ES-I3 (cell line): Measurements from ENCODE around the gene ADAMTS14.

Source experiments
- H3K36me3 ChIP-seq: 2 replicates; pipeline ENCODE4 v1.6.1; 2013; ENCODE audit warnings: mild to moderate bottlenecking, low read length, control low read depth, moderate library complexity; ENCODE audit not compliant: insufficient read depth
- H3K4me1 ChIP-seq: 2 replicates; pipeline ENCODE4 v1.6.1; 2013; ENCODE audit warnings: mild to moderate bottlenecking, control low read depth, low read length; ENCODE audit not compliant: insufficient read depth
- H3K9ac ChIP-seq: 2 replicates; pipeline ENCODE4 v1.6.1; 2013; ENCODE audit warnings: low read depth, mild to moderate bottlenecking, low read length, moderate library complexity
- H3K9me3 ChIP-seq: 2 replicates; pipeline ENCODE4 v1.6.1; 2013; ENCODE audit warnings: mild to moderate bottlenecking, low read length, moderate library complexity; ENCODE audit not compliant: control insufficient read depth, insufficient read depth

ADAMTS14 gene

DNA sequence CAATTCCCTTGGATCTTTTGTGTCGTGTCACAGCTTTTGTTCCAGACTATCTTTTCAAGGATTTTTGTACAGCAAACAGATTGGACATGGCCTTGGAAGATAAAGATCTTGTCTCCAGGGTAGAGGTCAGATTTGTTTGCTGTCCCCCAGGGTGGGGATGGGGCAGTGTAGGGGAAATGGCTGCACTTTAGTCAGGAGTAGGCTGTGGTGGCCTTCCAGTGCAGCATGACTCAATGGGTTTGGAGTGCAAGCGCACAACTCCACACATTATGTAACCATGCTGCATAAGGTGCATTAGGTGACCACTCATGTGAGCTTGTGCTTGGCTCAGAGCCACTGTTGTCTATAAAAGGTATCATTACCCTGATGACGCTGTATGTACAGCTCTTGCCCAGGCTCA is 23.9 kb upstream of the ADAMTS14 start:
- peaks cover 22% of the 10 kb centered on the region for H3K9me3 ChIP-seq

DNA sequence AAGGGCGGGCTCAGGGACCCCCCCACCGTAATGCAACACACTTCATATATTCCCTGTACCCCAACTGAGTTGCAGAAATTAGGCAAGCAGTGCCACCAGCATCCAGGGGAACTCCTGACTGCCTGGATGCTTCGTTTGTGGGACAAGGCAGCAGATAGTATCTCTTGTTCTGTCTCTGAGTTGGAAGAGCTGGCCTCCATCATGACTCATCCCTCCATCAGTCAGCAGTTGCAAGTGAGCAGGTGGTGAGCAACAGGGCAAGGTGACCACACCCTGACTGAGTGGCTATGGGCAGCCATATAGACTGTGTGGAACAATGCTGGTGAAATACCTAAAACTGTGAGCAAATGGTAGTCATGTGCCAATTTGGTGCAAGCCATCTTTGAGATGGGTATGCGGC is 22.8 kb upstream of the ADAMTS14 start:
- no peaks in the 10 kb centered on the region for H3K4me1 ChIP-seq
- H3K9ac ChIP-seq, result no peak overlapping the region
- H3K9me3 ChIP-seq, result peaks cover 22% of the 10 kb centered on the region
- no peaks in the 10 kb centered on the region for H3K36me3 ChIP-seq

More for the DNA sequence above, 23.9 kb upstream of the ADAMTS14 start:
- H3K4me1 ChIP-seq, result no peaks in the 10 kb centered on the region
- H3K36me3 ChIP-seq, result no peaks in the 10 kb centered on the region
- no peak overlapping the region for H3K9ac ChIP-seq

DNA sequence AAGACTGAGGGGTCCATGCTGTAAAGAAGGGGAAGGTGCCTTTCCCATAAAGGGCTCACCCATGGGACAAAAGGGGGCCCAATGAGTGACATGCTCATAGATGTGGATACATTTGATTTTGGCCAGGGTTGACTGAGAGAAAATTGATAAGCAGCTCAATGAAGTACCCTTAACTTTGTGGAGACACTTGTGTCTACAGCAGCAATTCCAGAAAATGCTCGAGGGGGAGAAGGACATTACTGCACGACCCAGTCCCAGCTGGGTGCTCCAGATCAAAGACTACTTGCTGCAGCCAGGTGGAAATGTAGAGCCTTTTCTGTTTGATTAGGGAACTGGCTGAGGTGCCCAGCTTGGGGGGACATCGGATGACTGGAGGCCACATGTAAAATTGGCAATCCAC is 22.2 kb upstream of the ADAMTS14 start:
- no peak overlapping the region for H3K9ac ChIP-seq
- peaks cover 22% of the 10 kb centered on the region for H3K9me3 ChIP-seq
- no peaks in the 10 kb centered on the region for H3K36me3 ChIP-seq
- no peaks in the 10 kb centered on the region for H3K4me1 ChIP-seq

DNA sequence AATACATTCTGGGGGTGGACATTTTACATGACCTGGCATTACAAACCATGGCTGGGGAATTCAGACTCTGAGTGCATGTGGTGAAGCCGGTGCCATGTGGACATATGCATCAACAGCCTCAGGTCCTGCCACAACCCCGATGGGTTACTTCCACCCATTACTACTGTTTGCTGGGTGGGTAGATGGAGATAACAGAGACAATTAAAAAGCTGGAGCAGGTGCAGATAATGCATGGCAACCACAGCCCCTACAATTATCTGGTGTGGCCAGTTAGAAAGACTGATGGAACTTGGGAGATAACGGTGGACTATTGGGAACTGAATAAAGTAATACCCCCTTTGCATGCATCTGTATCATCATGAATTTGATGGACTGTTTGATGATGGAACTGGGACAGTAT is 21.6 kb upstream of the ADAMTS14 start:
- H3K4me1 ChIP-seq, result no peaks in the 10 kb centered on the region
- H3K9ac ChIP-seq, result no peak overlapping the region
- peaks cover 22% of the 10 kb centered on the region for H3K9me3 ChIP-seq
- H3K36me3 ChIP-seq, result no peaks in the 10 kb centered on the region

- Histone ChIP-seq H3K36me3 (no peaks in the 10 kb centered on the region), H3K9ac (no peak overlapping the region), H3K4me1 (no peaks in the 10 kb centered on the region), H3K9me3 (peaks cover 22% of the 10 kb centered on the region)
Observed at GRCh38 chr10:70651661-70652060, 20.6 kb upstream of the ADAMTS14 start.

- H3K9ac ChIP-seq, result no peak overlapping the region
- H3K36me3 ChIP-seq, result no peaks in the 10 kb centered on the region
- H3K9me3 ChIP-seq, result peaks cover 18% of the 10 kb centered on the region
- H3K4me1 ChIP-seq, result no peaks in the 10 kb centered on the region
Observed at GRCh38 chr10:70652761-70653657, 19.3 kb upstream of the ADAMTS14 start.

- Histone ChIP-seq H3K4me1 (no peaks in the 10 kb centered on the region), H3K9me3 (peaks cover 11% of the 10 kb centered on the region), H3K36me3 (no peaks in the 10 kb centered on the region), H3K9ac (no peak overlapping the region)
Observed at GRCh38 chr10:70655316-70655715, 17.0 kb upstream of the ADAMTS14 start.

DNA sequence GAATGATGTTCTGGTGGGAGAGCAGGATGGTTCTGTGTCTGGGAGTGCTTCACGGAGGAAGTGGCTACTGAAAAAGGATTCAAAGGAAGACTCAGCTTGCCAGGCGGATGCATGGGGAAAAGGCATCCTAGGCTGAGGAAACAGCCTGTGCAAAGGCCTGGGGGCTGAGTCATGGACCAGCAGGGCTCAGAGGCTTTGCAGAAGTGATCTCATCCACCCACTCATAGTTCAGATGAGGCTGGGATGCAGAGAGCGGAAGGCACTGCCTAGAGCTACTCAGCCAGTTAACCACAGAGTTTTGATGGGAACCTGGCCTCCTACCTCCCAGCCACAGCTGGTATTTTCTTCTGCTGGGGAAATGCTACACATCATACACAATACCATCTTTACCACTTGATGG is 15.8 kb upstream of the ADAMTS14 start:
- peaks cover 11% of the 10 kb centered on the region for H3K9me3 ChIP-seq
- H3K36me3 ChIP-seq, result no peaks in the 10 kb centered on the region
- no peaks in the 10 kb centered on the region; the same call in 1 of the 2 replicates for H3K4me1 ChIP-seq
- no peak overlapping the region for H3K9ac ChIP-seq

DNA sequence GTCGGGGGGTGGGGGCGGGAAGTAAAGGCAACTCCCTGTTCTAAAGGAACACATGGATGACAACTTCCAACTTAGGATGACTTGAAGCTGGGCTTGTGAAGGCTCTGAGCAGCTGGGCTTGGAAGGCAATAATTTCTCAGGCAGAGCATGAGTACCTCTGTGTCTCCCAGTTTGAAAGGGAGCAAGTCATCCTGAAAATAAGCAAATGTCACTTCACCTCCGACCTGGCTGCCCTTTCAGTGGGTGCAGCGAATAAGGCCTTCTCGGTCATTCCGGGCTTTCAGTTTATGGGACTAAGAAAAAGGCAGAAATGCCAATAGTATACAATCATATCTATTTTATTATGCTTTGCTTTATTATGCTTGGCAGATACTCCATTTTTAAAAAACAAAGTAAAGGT is 15.3 kb upstream of the ADAMTS14 start:
- H3K9ac ChIP-seq, result no peak overlapping the region
- no peaks in the 10 kb centered on the region for H3K36me3 ChIP-seq
- H3K9me3 ChIP-seq, result peaks cover 7% of the 10 kb centered on the region
- no peaks in the 10 kb centered on the region; the same call in 1 of the 2 replicates for H3K4me1 ChIP-seq

DNA sequence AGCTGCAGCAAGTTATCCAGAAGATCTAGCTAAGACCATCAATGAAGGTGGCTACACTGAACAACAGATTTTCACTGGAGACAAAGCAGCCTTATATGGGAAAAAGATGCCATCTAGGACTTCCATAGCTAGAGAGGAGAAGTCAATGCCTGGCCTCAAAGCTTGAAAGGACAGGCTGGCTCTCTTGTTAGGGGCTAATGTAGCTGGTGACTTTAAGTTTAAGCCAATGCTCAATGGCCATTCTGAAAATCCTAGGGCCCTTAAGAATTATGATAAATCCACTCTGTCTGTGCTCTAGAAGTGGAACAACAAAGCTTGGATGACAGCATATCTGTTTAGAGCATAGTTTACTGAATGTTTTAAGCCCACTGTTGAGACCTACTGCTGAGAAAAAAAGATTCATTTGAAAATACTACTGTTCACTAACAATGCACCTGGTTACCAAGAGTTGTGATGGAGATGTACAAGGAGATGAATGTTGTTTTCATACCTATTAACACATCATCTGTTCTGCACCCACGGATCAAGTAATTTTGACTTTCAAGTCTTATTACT is 13.6 kb upstream of the ADAMTS14 start:
- no peak overlapping the region for H3K9ac ChIP-seq
- no peaks in the 10 kb centered on the region; the same call in 1 of the 2 replicates for H3K4me1 ChIP-seq
- peaks cover 4% of the 10 kb centered on the region; the same call in 1 of the 2 replicates for H3K9me3 ChIP-seq
- no peaks in the 10 kb centered on the region for H3K36me3 ChIP-seq

DNA sequence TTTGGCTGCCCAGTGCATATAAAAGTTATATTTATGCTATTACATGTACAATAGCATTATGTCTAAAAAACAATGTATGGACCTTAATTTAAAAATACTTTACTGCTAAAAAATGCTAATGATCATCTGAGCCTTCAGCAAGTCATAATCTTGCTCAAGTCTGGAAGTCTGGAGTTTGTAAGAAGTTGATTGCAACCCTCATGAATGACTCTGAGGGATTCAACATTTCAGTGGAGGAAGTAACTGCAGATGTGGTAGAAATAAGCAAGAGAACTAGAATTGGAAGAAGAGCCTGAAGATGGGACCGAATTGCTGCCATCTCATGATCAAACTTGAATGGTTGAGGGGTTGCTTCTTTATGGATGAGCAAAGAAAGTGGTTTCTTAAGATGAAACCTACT is 13.0 kb upstream of the ADAMTS14 start:
- H3K36me3 ChIP-seq, result no peaks in the 10 kb centered on the region
- no peaks in the 10 kb centered on the region; the same call in 1 of the 2 replicates for H3K4me1 ChIP-seq
- no peak overlapping the region for H3K9ac ChIP-seq
- H3K9me3 ChIP-seq, result peaks cover 4% of the 10 kb centered on the region; the same call in 1 of the 2 replicates

- Histone ChIP-seq H3K36me3 (no peaks in the 10 kb centered on the region), H3K4me1 (no peaks in the 10 kb centered on the region; the same call in 1 of the 2 replicates), H3K9me3 (peaks cover 4% of the 10 kb centered on the region; the same call in 1 of the 2 replicates), H3K9ac (no peak overlapping the region)
Observed at GRCh38 chr10:70660722-70661121, 11.6 kb upstream of the ADAMTS14 start.

GRCh38 chr10:70661623-70662361 is 10.5 kb upstream of the ADAMTS14 start:
- H3K4me1 ChIP-seq, result no peaks in the 10 kb centered on the region; the same call in 1 of the 2 replicates
- H3K9ac ChIP-seq, result no peak overlapping the region
- no peaks in the 10 kb centered on the region for H3K36me3 ChIP-seq
- H3K9me3 ChIP-seq, result peaks cover 4% of the 10 kb centered on the region; the same call in 1 of the 2 replicates
